Osteoblast (primary cell): ENCODE measurements around the gene TASL. TPM values are rescaled to one million over a fixed set of nuclear protein-coding genes. Genes with fewer than 3 reads are reported as not detected.

Experiments used
- DNase-seq: peaks from one replicate; pipeline ENCODE4 v3.0.0; 2011; ENCODE audit warnings: low spot score, mixed read lengths; ENCODE audit not compliant: insufficient read length; ENCODE audit errors: missing footprints
- H2AFZ ChIP-seq: 2 replicates; pipeline ENCODE4 v1.6.0; 2011; ENCODE audit warnings: mild to moderate bottlenecking, low read length
- H3K27ac ChIP-seq: 2 replicates; pipeline ENCODE4 v1.5.1; 2011; ENCODE audit warnings: mild to moderate bottlenecking, low read depth, low read length, moderate library complexity
- H3K27me3 ChIP-seq: 2 replicates; pipeline ENCODE4 v1.6.0; 2012; ENCODE audit warnings: mild to moderate bottlenecking, control low read depth, inconsistent platforms, low read length, moderate library complexity; ENCODE audit not compliant: insufficient read depth
- H3K36me3 ChIP-seq: 2 replicates; pipeline ENCODE4 v1.5.1; 2011; ENCODE audit warnings: mild to moderate bottlenecking, low read length, control low read depth, moderate library complexity; ENCODE audit not compliant: insufficient read depth
- H3K4me1 ChIP-seq: 2 replicates; pipeline ENCODE4 v1.5.1; 2011; ENCODE audit warnings: mild to moderate bottlenecking, low read length, control low read depth, moderate library complexity; ENCODE audit not compliant: insufficient read depth
- H3K4me2 ChIP-seq: 2 replicates; pipeline ENCODE4 v1.6.0; 2011; ENCODE audit warnings: mild to moderate bottlenecking, low read length; ENCODE audit not compliant: insufficient read depth
- H3K4me3 ChIP-seq: fragments of 200-600 bp; sonication (generic); 3 replicates; pipeline ENCODE4 v1.5.1; 2012; ENCODE audit warnings: mild to moderate bottlenecking, low read length, inconsistent platforms; ENCODE audit not compliant: insufficient read depth
- H3K79me2 ChIP-seq: 2 replicates; pipeline ENCODE4 v1.6.0; 2012; ENCODE audit warnings: mild to moderate bottlenecking, low read length, control low read depth, inconsistent platforms; ENCODE audit not compliant: insufficient read depth
- H3K9me3 ChIP-seq: 2 replicates; pipeline ENCODE4 v1.5.1; 2011; ENCODE audit warnings: low read depth, low read length, control low read depth
- H4K20me1 ChIP-seq: 2 replicates; pipeline ENCODE4 v1.6.0; 2012; ENCODE audit warnings: mild to moderate bottlenecking, low read length, control low read depth; ENCODE audit not compliant: insufficient read depth
- CTCF ChIP-seq: IDR thresholded peaks from 2 replicates; pipeline ENCODE4 v1.5.1; 2011; ENCODE audit warnings: mild to moderate bottlenecking, low read depth, low read length, moderate library complexity; ENCODE audit errors: extremely low read depth
- total RNA-seq: library from RNA; depleted of rRNA; stranded (reverse); fragments of >200 nt; gene quantifications from 2 replicates; pipeline ENCODE4 v1.2.3, GENCODE V29; 2012

TASL gene
- total RNA-seq, 1 donor, result not detected

DNA sequence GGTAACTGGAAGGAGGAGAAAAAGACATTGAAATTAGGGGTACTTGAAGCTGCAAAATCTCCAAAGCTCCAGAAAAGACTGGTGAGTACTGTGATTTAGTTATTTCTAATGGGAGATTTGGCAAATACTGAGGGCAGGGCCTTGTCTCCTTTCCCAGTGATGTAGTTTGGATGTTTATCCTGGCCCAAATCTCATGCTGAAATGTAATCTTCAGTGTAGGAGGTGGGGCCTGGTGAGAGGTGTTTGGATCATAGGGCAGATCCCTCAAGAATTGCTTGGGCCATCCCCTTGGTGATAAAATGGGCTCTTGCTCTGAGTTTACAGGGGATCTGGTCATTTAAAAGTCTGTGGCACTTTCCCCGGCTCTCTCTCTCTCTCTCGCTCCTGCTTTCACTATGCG lies 42.6 kb upstream of the TASL start:
- Histone ChIP-seq H3K9me3 (peaks cover 4% of the 10 kb centered on the region), H3K4me2 (no peak overlapping the region), H4K20me1 (no peaks in the 10 kb centered on the region), H3K79me2 (no peaks in the 10 kb centered on the region), H3K4me3 (no peak overlapping the region), H3K27me3 (no peaks in the 10 kb centered on the region), H2AFZ (no peak overlapping the region), H3K4me1 (no peaks in the 10 kb centered on the region), H3K36me3 (no peaks in the 10 kb centered on the region), H3K27ac (no peak overlapping the region)
- no peak for DNase-seq
- no peak for TF ChIP-seq CTCF

- H2AFZ ChIP-seq, result no peak overlapping the region
- H3K9me3 ChIP-seq, result peaks cover 4% of the 10 kb centered on the region
- no peaks in the 10 kb centered on the region for H3K27me3 ChIP-seq
- no peak for TF ChIP-seq CTCF
- no peaks in the 10 kb centered on the region for H3K36me3 ChIP-seq
- no peaks in the 10 kb centered on the region for H3K79me2 ChIP-seq
- no peak overlapping the region for H3K4me3 ChIP-seq
- H4K20me1 ChIP-seq, result no peaks in the 10 kb centered on the region
- H3K27ac ChIP-seq, result no peak overlapping the region
- H3K4me1 ChIP-seq, result no peaks in the 10 kb centered on the region
- DNase-seq, result no peak
- no peak overlapping the region for H3K4me2 ChIP-seq
Measured at GRCh38 chrX:30618160-30618765, 40.7 kb upstream of the TASL start.

- no peaks in the 10 kb centered on the region for H3K4me1 ChIP-seq
Measured at GRCh38 chrX:30615229-30615628, 37.7 kb upstream of the TASL start.

DNA sequence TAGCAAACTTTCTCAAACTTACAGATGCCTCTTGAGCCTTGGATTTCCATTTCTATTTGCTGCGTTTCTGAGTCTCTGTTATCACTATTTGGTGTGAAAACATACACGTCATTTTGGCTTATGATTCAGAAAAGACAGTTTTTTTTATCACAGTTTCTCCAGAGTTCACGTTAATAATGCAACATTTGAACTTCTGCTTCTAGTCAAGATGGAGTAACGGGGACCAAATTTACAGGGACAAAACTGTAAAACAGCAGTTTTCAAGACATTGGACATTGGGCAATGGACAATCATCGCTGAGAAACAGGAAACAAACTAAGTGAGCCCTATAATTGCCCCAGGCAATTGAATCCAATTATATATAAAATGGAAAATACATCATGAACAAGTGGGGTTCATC lies 36.2 kb upstream of the TASL start:
- no peak for DNase-seq
- no peaks in the 10 kb centered on the region for H3K36me3 ChIP-seq
- TF ChIP-seq CTCF, result no peak
- H3K27me3 ChIP-seq, result no peaks in the 10 kb centered on the region
- no peaks in the 10 kb centered on the region for H4K20me1 ChIP-seq
- H3K4me3 ChIP-seq, result no peak overlapping the region
- no peak overlapping the region for H3K27ac ChIP-seq
- H3K9me3 ChIP-seq, result no peaks in the 10 kb centered on the region
- H3K4me1 ChIP-seq, result no peaks in the 10 kb centered on the region
- no peaks in the 10 kb centered on the region for H3K79me2 ChIP-seq
- no peak overlapping the region for H3K4me2 ChIP-seq
- H2AFZ ChIP-seq, result no peak overlapping the region

More at GRCh38 chrX:30615229-30615628, 37.7 kb upstream of the TASL start:
- Histone ChIP-seq H4K20me1 (no peaks in the 10 kb centered on the region), H3K27ac (no peak overlapping the region), H3K79me2 (no peaks in the 10 kb centered on the region), H3K4me3 (no peak overlapping the region), H3K27me3 (no peaks in the 10 kb centered on the region), H3K9me3 (no peaks in the 10 kb centered on the region), H3K4me2 (no peak overlapping the region), H3K36me3 (no peaks in the 10 kb centered on the region), H2AFZ (no peak overlapping the region)
- TF ChIP-seq CTCF, result no peak
- DNase-seq, result no peak
